Karpas-422 (cell line): Measurements from ENCODE around the gene TBCA. TPM values are rescaled to one million over a fixed set of nuclear protein-coding genes. Genes with fewer than 3 reads are reported as not detected.
A peak's percentile ranks its signal among the peaks of the same experiment; 100 is the strongest.

Experiments
- DNase-seq: peaks from one replicate; pipeline ENCODE4 v3.0.0-alpha.2; 2015
- H2AFZ ChIP-seq: fragments of 200-600 bp; sonication (generic); 2 replicates; pipeline ENCODE4 v1.6.1; 2014; ENCODE audit warnings: antibody characterized with exemption, low read length, mixed read lengths
- H3K27ac ChIP-seq: fragments of 200-600 bp; sonication (generic); 2 replicates; pipeline ENCODE4 v1.5.1; 2014; ENCODE audit warnings: mild to moderate bottlenecking, low read length, moderate library complexity
- H3K27me3 ChIP-seq: fragments of 200-600 bp; sonication (generic); 2 replicates; pipeline ENCODE4 v1.6.1; 2014; ENCODE audit warnings: low read length, mixed read lengths
- H3K36me3 ChIP-seq: fragments of 200-600 bp; sonication (generic); 2 replicates; pipeline ENCODE4 v1.6.1; 2014; ENCODE audit warnings: low read length, mixed read lengths; ENCODE audit not compliant: insufficient read depth
- H3K4me1 ChIP-seq: fragments of 200-600 bp; sonication (generic); 2 replicates; pipeline ENCODE4 v1.6.1; 2014; ENCODE audit warnings: mild to moderate bottlenecking, low read length, mixed read lengths
- H3K4me2 ChIP-seq: fragments of 200-600 bp; sonication (generic); 2 replicates; pipeline ENCODE4 v1.6.1; 2014; ENCODE audit warnings: low read length, low read depth, mild to moderate bottlenecking; ENCODE audit not compliant: poor library complexity, severe bottlenecking
- H3K4me3 ChIP-seq: fragments of 200-600 bp; sonication (generic); 2 replicates; pipeline ENCODE4 v1.5.1; 2014; ENCODE audit warnings: mild to moderate bottlenecking, antibody characterized with exemption, low read length, mixed read lengths
- H3K79me2 ChIP-seq: fragments of 200-600 bp; sonication (generic); 2 replicates; pipeline ENCODE4 v1.6.1; 2014; ENCODE audit warnings: mild to moderate bottlenecking, low read length, mixed read lengths
- H3K9ac ChIP-seq: fragments of 200-600 bp; sonication (generic); 2 replicates; pipeline ENCODE4 v1.6.0; 2014; ENCODE audit warnings: low read length
- H3K9me2 ChIP-seq: fragments of 200-600 bp; sonication (generic), shearing (Covaris generic); replicated peaks from 2 replicates; pipeline ENCODE4 v1.6.0; 2014; ENCODE audit warnings: mild to moderate bottlenecking, low read length, moderate library complexity; ENCODE audit not compliant: insufficient read depth
- H3K9me3 ChIP-seq: fragments of 300-700, 200-600 bp; sonication (generic); 2 replicates; pipeline ENCODE4 v1.6.1; 2014; ENCODE audit warnings: low read length, mixed read lengths
- H4K20me1 ChIP-seq: fragments of 200-600 bp; sonication (generic); 2 replicates; pipeline ENCODE4 v1.6.1; 2014; ENCODE audit warnings: mild to moderate bottlenecking, antibody characterized with exemption, low read length, low read depth; ENCODE audit not compliant: insufficient read depth
- total RNA-seq: library from RNA; depleted of rRNA; stranded (reverse); fragments of >200 nt; shearing (Covaris generic); gene quantifications from 2 replicates; pipeline ENCODE4 v1.2.3, GENCODE V29; 2014; ENCODE audit warnings: low replicate concordance; rRNA removed

Gene TBCA, protein sequence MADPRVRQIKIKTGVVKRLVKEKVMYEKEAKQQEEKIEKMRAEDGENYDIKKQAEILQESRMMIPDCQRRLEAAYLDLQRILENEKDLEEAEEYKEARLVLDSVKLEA
- 324 and 442 TPM in 2 replicates for total RNA-seq

DNA sequence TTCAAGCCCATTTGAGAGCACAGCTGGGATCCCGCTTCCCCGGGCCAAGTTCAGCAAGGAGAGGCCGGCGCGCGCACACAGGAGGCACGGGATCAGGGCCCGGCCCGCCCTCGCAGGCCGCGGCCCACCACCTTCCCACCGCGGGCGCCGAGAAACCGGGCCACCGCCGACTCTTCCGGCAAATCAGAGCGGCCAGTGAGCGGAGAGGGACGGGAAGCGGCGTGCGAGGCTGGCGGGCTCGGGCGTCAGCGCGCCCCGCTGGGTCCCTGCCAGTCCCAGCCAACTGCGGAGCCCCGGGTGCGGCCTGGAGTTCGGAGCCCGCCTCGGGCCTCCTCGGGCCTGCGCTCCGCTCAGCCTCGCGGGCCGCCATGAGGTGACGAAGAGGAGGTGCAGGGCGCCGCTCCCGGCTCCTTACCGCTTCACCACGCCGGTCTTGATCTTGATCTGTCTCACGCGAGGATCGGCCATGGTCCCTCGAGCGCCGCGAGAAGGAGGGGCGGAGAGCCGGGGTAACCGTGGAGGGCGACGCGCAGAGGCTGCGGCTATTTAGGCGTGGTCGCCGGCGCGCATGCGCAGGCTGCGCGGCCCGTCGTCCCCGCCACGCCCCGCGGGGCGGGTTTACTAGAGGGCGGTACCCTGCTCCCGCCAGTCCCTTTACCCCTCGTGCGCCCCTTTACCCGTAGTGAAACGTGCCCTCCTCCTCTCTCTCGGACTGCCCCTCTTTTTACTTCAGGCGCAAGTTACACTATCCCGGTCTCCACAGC lies at the start of gene TBCA:
TSS of gene TBCA (minus strand) at position 550 of the 764 bp plus-strand sequence. CDS start at position 468, 82 bp downstream.
- H3K27ac ChIP-seq, result peak within 1 kb of the TSS; percentile 63
- H4K20me1 ChIP-seq, result peaks cover 11% of the 10 kb centered on the region; the same call in 1 of the 2 replicates
- peak within 1 kb of the TSS; percentile 93 for H2AFZ ChIP-seq
- peaks cover 51% of the 10 kb centered on the region for H3K79me2 ChIP-seq
- peak within 1 kb of the TSS; percentile 90 for H3K4me3 ChIP-seq
- no peaks in the 10 kb centered on the region for H3K9me3 ChIP-seq
- H3K9ac ChIP-seq, result peak within 1 kb of the TSS; percentile 83
- no peaks in the 10 kb centered on the region for H3K9me2 ChIP-seq
- peaks cover 31% of the 10 kb centered on the region for H3K36me3 ChIP-seq
- peak within 1 kb of the TSS; percentile 78 for H3K4me2 ChIP-seq
- peak; percentile 96 for DNase-seq
- peaks cover 31% of the 10 kb centered on the region for H3K4me1 ChIP-seq
- no peaks in the 10 kb centered on the region for H3K27me3 ChIP-seq

DNA sequence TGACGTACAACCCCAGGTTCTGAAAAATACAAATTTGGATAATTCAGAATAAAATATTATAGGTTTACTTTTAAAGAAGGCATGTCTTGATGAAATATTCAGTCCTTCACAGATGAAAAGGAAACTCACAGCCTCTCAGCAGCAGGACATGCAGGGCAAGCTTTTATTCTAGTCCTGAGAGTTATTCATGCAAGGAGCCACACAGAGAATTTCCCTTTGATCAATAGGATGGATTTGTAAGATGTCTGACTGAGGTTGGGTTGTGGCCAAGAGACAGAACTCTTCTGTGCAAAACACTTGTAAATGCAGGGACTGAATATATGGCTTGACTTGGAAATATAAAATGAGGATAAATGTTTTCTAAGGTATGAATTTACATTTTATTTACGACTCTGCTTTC lies 48.8 kb upstream of the TBCA start:
- Histone ChIP-seq H3K79me2 (no peaks in the 10 kb centered on the region), H3K4me2 (no peak overlapping the region), H3K9me2 (no peaks in the 10 kb centered on the region), H3K9ac (no peak overlapping the region), H3K36me3 (no peaks in the 10 kb centered on the region), H3K4me1 (no peaks in the 10 kb centered on the region), H4K20me1 (no peaks in the 10 kb centered on the region), H3K9me3 (no peaks in the 10 kb centered on the region), H3K27ac (no peak overlapping the region), H3K27me3 (no peaks in the 10 kb centered on the region), H2AFZ (no peak overlapping the region), H3K4me3 (no peak overlapping the region)
- DNase-seq, result no peak

GRCh38 chr5:77816686-77817085 lies 40.5 kb upstream of the TBCA start:
- Histone ChIP-seq H3K27me3 (no peaks in the 10 kb centered on the region), H3K4me2 (no peak overlapping the region), H2AFZ (no peak overlapping the region), H3K9me2 (no peaks in the 10 kb centered on the region), H3K27ac (no peak overlapping the region), H3K4me1 (no peaks in the 10 kb centered on the region), H3K79me2 (no peaks in the 10 kb centered on the region), H3K9me3 (no peaks in the 10 kb centered on the region), H3K9ac (no peak overlapping the region), H3K36me3 (no peaks in the 10 kb centered on the region), H3K4me3 (no peak overlapping the region), H4K20me1 (no peaks in the 10 kb centered on the region)
- DNase-seq, result no peak

DNA sequence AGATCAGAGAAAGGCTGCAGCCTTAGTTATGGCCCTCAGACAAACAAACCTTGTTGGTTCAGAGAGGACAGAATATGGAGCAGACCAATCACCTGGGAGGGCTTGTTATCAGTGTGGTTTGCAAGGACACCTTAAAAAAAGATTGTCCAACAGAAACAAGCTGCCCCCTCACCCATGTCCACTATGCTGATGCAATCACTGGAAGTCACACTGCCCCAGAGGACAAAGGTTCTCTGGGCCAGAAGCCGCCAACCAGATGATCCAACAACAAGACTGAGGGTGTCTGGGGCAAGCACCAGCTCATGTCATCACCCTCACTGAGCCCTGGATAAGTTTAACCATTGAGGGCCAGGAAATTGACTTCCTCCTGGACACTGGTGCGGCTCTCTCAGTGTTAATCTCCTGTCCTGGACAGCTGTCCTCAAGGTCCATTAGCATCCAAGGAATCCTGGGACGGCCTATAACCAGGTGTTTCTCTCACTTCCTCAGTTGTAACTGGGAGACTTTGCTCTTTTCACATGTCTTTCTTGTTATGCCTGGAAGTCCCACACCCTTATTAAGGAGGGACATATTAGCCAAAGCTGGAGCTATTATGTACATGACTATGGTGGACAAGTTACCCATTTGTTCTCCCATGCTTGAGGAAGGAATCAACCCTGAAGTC lies 36.9 kb upstream of the TBCA start:
- no peak overlapping the region for H3K4me2 ChIP-seq
- H3K27ac ChIP-seq, result no peak overlapping the region

DNA sequence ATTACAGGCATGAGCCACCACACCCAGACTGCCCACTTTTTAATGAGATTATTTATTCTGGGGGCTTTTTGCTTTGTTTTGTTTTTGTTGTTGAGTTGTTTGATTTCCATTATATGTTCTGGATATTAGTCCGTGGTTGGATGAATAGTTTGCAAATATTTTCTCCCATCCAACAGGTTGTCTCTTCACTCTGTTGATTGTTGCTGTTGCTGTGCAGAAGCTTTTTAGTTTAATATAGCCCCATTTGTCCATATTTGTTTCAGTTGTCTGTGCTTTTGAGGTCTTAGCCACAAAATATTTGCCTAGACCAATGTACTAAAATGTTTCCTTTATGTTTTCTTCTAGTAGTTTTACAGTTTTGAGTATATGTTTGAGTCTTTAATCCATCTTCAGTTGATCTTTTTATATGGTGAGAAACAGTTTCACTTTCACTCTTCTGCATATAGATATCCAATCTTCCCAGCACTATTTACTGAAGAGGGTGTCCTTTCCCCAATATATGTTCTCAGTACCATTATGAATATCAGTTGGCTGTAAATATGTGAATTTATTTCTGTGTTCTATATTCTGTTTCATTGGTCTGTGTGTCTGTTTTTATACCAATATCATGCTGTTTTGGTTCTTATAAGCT lies 30.2 kb upstream of the TBCA start:
- no peaks in the 10 kb centered on the region for H3K79me2 ChIP-seq
- H3K4me3 ChIP-seq, result peak overlapping the region; percentile 15; the same call in 1 of the 2 replicates
- DNase-seq, result no peak
- H3K27me3 ChIP-seq, result 0 out of 2 replicates have a peak, but pooled peaks cover 3% of the 10 kb centered on the region
- H3K27ac ChIP-seq, result no peak overlapping the region
- H3K4me2 ChIP-seq, result peak overlapping the region; percentile 57
- peak overlapping the region; percentile 69; the same call in 1 of the 2 replicates for H2AFZ ChIP-seq
- no peaks in the 10 kb centered on the region for H3K9me3 ChIP-seq
- no peak overlapping the region for H3K9ac ChIP-seq
- no peaks in the 10 kb centered on the region for H3K36me3 ChIP-seq
- H3K4me1 ChIP-seq, result peaks cover 6% of the 10 kb centered on the region
- H4K20me1 ChIP-seq, result no peaks in the 10 kb centered on the region
- H3K9me2 ChIP-seq, result no peaks in the 10 kb centered on the region

More for the DNA sequence above, 36.9 kb upstream of the TBCA start:
- Histone ChIP-seq H3K9ac (no peak overlapping the region), H3K27me3 (0 out of 2 replicates have a peak, but pooled peaks cover 3% of the 10 kb centered on the region), H3K79me2 (no peaks in the 10 kb centered on the region), H3K9me3 (no peaks in the 10 kb centered on the region), H3K9me2 (no peaks in the 10 kb centered on the region), H3K4me1 (no peaks in the 10 kb centered on the region), H3K36me3 (no peaks in the 10 kb centered on the region), H4K20me1 (no peaks in the 10 kb centered on the region), H2AFZ (no peak overlapping the region), H3K4me3 (no peak overlapping the region)
- no peak for DNase-seq

- no peak for DNase-seq
- H3K4me3 ChIP-seq, result no peak overlapping the region
- H4K20me1 ChIP-seq, result no peaks in the 10 kb centered on the region
- no peaks in the 10 kb centered on the region for H3K36me3 ChIP-seq
- H3K9me3 ChIP-seq, result 0 out of 2 replicates have a peak, but pooled peaks cover 5% of the 10 kb centered on the region
- no peaks in the 10 kb centered on the region for H3K27me3 ChIP-seq
- H3K27ac ChIP-seq, result no peak overlapping the region
- no peaks in the 10 kb centered on the region for H3K9me2 ChIP-seq
- H2AFZ ChIP-seq, result no peak overlapping the region
- H3K4me2 ChIP-seq, result no peak overlapping the region
- 0 out of 2 replicates have a peak, but pooled peaks cover 5% of the 10 kb centered on the region for H3K4me1 ChIP-seq
- H3K9ac ChIP-seq, result no peak overlapping the region
- H3K79me2 ChIP-seq, result no peaks in the 10 kb centered on the region
Observed at GRCh38 chr5:77798456-77798855, 22.3 kb upstream of the TBCA start.

DNA sequence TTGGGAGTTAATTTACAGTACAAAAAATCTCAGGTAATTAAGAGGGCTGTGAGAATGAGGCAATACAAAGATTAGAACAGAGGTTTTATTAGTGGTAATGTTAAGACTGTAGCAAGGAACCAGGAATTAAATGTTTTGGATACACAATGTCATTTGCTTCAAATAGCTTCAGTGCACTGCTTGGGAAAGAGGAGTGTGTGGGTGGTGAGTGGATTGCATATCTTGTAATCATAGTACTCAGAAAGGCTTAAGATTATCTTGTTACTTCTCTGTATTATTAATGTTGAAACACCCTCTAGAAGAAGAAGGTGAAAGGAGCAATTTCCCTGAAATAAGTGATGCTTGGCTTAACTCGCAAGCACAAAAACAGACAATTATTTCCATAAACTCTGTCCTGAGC lies 21.0 kb upstream of the TBCA start:
- no peaks in the 10 kb centered on the region for H3K36me3 ChIP-seq
- no peak overlapping the region for H3K27ac ChIP-seq
- no peaks in the 10 kb centered on the region for H4K20me1 ChIP-seq
- no peak for DNase-seq
- no peak overlapping the region for H3K4me2 ChIP-seq
- H3K9ac ChIP-seq, result no peak overlapping the region
- H3K9me3 ChIP-seq, result 0 out of 2 replicates have a peak, but pooled peaks cover 5% of the 10 kb centered on the region
- no peaks in the 10 kb centered on the region for H3K27me3 ChIP-seq
- H2AFZ ChIP-seq, result no peak overlapping the region
- H3K4me3 ChIP-seq, result no peak overlapping the region
- no peaks in the 10 kb centered on the region for H3K79me2 ChIP-seq
- H3K4me1 ChIP-seq, result 0 out of 2 replicates have a peak, but pooled peaks cover 5% of the 10 kb centered on the region
- no peaks in the 10 kb centered on the region for H3K9me2 ChIP-seq
